GM11168 (cell line): ENCODE data around the gene CRLF3.
"Not testable (repeated sequence)": the region's sequence is repeated elsewhere in the genome, so short reads cannot be mapped to it uniquely, and the experiment has no call there.

Source experiments
- in situ Hi-C: fragments of 300-500 bp; cut with MboI; formaldehyde crosslinking; loops from one replicate; pipeline ENCODE4 v1.12.0; 2022; ENCODE audit warnings: low sequenced_read_pairs; ENCODE audit not compliant: unreplicated experiment

The CRLF3 gene

DNA sequence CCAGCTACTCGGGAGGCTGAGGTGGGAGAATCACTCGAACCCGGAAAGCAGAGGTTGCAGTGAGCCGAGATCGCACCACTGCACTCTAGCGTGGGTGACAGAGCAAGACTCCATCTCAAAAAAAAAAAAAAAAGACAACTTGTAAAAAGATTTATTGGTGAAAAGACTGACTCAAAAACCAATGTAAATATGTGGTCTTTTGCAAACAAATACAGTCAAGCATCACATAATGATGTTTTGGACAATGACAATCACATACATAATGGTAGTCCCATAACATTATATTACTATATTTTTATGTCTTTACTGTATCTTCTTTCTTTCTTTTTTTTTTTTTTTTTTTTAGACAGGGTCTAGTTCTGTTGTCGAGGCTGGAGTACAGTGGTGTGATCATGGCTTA lies 8.3 kb downstream of the CRLF3 start:
- in situ Hi-C loops, result no loop called here

DNA sequence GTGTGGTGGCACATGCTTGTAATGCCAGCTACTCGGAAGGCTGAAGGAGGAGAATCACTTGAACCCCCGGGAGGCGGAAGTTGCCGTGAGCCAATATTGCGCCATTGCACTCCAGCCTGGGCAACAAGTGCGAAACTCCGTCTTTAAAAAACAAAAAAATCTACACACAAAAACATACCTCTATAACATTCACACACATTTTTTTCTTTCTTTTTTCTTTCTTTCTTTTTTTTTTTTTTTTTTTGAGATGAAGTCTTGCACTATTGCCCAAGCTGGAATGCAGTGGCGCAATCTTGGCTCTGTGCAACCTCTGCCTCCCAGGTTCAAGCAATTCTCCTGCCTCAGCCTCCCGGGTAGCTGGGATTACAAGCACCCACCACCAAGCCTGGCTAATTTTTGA lies 9.6 kb downstream of the CRLF3 start:
- in situ Hi-C loops, result not testable (repeated sequence)

DNA sequence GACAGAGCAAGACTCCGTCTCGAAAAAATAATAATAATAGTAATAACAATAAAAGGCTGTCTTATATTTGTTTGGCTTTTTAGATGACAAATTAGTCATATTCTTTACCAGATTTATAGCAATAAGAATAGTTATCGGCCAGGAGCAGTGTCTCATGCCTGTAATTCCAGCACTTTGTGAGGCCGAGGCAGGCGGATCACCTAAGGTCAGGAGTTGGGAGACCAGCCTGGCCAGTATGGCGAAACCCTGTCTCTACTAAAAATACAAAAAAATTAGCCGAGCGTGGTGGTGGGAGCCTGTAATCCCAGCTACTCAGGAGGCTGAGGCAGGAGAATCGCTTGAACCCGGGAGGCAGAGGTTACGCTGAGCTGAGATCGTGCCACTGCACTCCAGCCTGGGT lies 10.3 kb downstream of the CRLF3 start:
- in situ Hi-C loops, result not testable (repeated sequence)

DNA sequence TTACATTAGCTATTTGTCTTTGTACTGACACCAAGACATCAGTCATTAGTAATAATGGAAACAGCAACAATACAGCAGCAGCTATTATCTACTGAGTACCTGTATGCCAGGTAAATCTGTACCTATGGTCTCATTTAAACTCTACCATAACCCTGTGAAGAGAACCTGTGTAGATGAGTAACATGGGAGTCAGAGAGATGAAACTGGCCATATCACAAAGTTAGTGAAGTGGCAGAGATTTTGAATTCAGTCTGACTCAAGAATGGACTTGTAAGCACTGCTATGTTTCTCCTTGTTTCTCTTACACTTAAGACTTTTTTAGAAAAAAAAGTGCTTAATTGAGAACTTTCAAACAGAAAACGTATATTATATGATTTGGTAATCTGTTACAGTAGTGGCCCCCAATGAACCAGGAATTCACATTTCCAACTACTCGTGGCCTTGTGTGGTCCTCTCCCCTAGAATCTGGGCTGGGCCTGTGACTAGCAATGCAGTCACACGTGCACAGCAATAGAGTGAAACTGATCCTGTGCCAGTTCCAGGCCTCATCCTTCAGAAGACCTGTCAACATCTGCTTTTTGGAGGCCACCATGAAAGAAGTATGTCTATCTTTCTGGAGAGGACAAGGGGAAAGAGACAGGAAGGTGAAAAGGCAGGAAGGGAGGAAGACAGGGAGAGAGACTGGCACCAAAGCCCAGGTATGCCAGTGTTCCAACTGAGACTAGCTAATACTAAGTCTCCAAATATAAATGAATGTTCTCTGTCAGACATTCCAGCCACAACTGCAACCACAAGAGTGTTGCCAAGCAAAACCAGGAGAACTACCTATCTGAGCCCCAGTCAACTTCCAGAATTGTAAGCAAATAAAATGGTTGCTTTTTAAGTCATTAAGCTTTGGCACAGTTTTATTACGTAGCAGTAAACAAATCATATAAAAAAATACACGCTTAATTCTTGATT lies 12.0 kb downstream of the CRLF3 start:
- in situ Hi-C loops, result no loop called here

DNA sequence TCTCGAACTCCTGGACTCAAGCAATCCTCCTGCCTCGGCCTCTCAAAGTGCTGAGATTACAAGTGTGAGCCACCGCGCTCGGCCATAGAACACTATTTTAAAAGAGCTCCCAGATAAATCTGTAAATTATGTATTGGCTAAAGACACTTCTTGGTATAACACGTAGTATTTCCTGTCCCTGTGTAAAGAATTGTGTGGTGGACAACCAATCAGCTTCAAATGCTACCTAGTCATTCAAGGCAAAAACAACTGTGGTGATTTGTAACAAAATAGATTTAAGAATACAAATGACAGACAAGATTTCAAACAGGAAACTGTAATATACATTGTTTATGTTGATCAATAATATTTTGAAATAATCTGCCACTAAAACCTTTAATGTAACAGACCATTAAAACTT lies 14.6 kb downstream of the CRLF3 start:
- in situ Hi-C loops, result no loop called here

DNA sequence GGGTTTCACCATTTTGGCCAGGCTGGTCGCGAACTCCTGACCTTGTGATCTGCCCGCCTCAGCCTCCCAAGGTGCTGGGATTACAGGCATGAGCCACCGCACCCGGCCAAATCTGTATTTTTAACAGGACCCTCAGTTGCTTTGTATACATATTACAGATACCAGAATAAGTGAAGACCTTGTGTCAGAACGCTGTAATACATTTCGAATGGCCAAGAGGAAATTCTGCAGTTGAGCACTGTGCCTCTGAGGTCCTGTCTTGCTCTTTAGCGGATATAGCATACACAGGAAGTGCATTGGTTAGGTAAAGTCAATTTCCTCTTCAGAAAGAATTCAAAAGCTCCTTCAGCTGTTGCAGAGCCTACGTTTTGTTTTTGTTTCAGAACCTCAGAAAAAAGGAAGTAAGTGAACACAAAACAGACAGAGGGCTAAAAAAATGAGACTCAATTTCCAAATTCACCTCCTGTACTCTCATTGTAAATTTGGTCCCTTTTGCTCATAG lies 15.7 kb downstream of the CRLF3 start:
- in situ Hi-C loops, result no loop called here

DNA sequence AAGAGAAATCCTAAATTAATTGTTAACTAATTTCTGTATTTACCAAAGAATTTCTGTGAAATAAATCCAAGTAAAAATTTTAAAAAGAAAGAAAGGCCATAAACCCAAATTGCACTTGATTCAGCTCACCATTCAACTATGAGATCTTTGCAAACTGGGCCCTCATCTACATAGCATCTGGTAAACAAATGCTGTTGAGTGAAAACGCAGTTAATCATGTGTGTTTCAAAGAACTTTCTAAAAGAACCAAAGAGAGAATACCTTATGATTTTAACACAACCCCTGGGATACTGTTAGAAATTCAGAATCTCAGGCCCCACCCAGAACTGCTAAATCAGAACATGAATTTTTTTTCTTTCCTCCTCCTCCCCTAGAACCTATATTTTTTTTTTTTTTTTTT lies 16.6 kb downstream of the CRLF3 start:
- in situ Hi-C loops, result no loop called here

DNA sequence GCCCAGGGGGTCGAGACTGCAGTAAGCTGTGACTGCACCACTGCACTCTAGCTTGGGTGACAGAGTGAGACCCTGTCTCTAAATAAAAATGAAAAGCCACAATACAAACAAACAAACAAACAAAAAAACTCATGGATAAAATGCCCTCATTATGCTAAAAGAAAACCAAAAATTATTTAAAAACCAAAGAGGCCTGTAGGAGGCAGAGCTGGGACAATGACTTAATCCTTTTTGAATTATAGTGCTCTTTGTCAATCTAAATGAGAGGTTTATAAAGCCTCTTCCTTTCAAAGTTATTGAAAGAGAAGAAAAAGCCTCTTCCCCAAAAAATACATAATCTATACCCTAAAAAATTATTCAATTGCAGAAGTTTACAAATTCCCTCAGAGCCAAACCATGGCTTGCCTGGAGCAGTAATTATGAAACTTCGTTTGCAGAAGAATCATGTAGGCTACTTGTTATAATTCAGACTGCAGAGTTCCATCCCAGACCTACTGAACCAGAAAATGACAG lies 18.5 kb downstream of the CRLF3 start:
- in situ Hi-C loops, result no loop called here

DNA sequence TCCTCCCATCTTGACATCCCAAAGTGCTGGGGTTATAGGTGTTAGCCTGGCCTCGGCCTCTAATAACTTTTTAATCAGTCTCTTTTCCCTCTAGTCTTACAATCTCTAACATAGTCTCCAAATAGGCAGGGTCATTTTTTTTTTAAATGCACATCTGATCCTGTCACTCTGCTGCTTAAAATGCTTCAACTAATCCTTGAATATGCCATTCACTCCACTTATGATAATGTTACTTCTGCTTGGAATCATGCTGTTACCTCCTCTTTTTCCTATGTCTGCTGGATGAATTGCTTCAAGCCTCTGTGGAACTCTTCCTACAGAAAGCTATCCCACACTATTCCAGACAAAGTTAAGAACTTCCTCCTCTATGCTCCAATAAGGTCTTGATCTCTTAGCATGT lies 22.8 kb downstream of the CRLF3 start:
- in situ Hi-C loops, result no loop called here

DNA sequence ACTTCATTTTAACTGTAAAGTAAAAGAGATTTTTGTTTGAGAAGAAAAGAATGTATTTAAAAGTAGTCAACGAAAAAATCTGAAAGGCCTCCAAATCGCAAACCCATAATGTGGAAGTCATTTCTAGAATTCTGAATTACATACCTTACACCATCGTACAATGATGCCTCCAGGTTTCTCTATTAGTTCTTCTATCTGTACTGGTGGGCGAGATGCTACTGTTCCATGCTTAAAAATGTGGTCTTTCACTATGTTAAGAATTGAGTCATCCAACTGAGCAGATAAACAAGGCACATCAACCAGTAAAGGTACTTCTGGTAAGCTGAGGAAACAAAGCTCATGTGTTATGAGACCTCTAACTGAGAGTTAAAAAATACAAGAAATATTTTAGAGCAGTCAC lies 28.5 kb downstream of the CRLF3 start:
- in situ Hi-C loops, result no loop called here

DNA sequence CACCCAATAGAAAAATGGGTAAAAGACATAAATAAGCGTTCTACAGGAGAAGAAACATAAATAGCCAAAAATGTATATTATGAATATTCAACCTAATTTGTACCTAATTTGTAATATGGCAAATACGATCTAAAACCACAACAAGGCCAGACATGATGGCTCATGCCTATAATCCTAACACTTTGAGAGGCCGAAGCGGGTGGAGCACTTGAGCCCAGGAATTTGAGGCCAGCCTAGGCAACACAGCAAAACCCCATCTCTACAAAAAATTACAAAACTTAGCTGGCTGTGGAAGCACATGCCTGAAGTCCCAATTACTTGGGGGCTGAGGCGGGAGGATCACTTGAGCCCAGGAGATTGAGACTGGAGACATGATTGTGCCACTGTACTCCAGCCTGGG lies 30.1 kb downstream of the CRLF3 start:
- in situ Hi-C loops, result no loop called here

DNA sequence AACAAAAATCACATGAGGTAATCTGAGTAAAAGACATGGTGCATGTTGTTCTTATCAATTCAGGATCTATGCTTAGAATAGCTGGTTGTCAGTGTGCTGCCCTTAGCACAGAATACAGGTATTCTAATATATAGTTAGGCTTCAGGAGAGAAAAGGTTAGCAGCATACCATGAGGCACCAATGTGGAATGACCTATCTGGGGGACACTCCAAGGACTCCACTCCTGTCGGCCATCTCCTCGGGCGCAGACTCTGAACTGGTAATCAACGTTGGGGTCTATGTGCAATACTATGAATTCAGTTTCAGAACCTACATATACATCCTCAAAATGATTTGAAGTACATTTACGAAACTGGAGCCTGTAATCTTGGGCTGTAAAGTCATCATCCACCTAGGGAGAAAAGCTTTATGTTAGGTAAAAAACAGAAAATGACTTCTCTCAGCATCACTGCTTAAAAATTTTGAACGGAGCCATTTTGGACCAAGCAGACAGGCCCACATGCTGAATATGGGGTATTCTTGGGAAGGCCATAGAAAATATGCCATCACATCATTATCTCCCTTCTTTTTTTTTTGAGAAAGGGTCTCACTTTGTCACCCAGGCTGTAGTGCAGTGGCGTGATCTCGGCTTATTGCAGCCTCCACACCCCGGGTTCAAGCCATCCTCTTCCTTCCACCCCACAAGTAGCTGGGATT lies 31.1 kb downstream of the CRLF3 start:
- in situ Hi-C loops, result no loop called here

DNA sequence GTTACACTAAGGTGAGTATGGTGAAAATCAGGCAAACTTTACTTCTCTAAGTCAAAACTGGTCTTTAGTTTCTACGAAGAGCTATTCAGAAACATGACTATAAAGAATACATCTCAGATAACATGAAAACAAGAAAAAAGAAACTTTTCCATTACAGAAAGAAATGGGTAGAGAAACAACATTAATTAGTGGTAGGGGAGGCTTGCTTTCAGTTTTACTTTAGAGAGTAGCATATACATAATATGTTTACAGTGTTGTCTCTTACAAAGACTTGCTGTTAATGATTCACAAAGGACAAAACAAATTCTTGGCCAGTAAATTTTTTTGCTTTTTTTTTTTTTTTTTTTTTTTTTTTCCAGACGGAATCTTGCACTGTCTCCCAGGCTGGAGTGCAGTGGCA lies 34.2 kb downstream of the CRLF3 start:
- in situ Hi-C loops, result no loop called here

DNA sequence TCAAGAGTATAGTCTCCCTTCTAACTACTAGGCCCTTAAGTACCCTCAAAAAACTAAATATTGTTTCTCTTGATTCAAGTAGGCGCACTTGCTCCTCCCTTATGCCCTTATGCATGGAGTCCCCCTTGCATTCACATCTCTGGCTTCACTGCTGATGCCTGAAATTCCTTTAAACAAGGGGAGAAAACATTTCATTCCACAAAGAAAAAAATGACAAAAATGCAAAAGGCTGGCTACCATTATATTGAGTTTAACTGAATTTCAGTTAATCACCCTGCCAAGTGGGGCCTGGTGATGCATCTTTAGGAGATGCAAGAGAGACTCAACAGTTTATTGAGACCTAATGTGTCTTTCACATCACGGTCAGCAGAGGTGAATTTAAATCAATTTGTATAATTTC lies 35.6 kb downstream of the CRLF3 start:
- in situ Hi-C loops, result no loop called here

DNA sequence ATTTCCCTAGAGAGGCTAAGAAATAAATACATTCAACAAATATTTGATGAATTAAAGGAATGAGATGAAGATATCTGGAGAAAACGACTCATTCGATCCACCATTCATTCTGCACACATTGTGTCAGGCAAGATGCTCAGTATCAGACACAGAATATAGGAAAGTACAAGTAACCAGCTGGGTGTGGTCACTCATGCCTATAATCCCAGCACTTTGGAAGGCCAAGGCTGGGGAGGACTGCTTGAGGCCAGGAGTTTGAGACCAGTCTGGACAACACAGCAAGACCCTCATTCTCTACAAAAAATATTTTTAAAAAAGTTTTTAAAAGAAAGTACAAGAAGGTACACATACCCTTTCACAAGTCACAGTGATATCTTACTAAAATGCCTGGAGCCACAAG lies 42.3 kb downstream of the CRLF3 start:
- in situ Hi-C loops, result no loop called here

DNA sequence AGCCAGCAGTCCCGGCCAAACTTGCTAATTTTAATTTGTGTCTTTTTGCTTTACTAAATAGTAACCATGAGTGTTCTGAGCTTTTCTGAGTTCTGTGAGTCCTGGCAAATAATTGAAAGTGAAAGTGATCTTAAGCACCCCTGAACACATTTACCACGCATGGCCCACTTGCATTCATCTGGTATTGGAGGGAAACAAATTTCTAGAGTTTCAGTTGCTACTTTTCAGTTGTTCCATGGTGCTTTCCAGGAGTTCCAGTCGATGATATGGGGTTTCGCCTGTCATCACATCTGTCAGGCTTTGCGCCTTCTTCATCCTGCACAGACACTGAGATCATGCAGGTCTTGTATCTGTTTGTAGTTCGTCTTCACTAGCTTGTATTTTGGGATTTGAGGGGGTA lies 44.1 kb downstream of the CRLF3 start:
- in situ Hi-C loops, result no loop called here

DNA sequence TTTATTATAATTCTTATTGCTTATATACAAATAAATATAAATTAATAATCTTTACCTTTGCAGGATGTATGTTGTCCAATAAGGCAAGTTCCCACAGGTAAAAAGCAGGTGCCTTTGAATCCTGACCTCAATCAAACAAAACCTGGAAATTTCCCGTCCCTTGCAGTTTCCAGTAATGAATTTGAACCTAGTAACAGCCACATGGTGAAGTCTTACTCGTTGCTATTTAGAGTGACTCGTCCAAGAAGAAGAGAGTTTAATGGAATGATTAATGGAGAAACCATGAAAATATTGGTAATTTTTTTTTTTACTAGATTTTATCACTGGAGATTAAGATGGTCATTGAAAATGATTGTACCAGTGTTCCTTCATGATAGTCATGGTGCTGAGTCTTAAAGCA lies 55.7 kb downstream of the CRLF3 start:
- in situ Hi-C loops, result not testable (repeated sequence)

DNA sequence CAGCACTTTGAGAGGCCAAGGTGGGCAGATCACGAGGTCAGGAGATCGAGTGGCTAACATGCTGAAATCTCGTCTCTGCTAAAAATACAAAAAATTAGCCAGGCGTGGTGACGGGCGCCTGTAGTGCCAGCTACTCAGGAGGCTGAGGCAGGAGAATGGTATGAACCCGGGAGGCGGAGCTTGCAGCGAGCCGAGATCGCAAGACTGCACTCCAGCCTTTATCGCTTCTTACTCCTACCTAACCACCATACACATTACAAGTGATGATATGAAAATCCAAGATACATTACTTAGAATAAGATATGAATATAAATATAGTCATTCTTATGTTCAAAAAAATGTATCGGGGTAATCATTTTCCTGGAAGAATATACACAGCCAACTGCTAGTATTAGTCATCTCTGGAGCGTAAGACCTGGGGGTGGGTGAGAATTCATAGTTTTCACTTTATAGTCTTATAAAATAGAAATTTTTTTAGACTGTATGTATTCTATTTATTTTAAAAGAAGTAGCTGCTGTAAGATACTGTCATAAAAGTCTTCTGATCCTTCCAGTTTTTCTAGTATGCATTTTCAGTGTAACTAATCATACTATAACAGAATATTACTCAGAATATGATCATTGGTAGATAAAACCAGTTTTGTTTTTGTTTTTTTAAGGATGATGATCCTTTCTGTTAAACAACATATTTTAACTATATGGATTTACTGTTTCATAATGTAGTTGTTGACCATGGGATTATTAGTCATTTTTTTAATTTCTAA lies 56.7 kb downstream of the CRLF3 start:
- in situ Hi-C loops, result not testable (repeated sequence)

DNA sequence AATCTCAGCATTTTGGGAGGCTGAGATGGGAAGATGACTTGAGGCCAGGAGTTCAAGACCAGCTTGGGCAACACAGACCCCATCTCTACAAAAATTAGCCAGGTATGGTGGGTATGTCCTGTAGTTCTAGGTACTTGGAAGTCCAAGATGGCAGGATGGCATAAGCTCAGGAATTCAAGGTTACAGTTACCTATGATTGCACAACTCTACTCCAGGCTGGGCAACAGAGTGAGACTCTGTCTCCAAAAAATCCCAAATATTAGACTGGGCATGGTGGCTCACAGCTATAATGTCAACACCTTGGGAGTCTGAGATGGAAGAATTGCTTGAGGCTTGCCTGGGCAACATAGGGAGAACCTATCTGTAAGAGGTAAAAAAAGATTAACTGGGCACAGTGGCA lies 63.4 kb downstream of the CRLF3 start:
- in situ Hi-C loops, result no loop called here

DNA sequence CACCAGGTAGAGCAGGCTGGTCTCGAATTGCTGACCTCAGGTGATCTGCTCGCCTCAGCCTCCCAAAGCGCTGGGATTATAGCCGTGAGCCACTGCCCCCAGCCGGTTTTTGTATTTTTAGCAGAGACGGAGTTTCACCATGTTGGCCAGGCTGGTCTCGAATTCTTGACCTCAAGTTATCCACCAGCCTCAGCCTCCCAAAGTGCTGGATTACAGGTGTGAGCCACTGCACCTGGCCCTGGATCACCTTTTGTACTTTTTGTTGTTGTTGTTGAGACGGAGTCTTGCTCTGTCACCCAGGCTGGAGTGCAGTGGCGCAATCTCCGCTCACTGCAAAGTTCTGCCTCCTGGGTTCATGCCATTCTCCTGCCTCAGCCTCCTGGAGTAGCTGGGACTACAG lies 71.2 kb downstream of the CRLF3 start:
- in situ Hi-C loops, result not testable (repeated sequence)

DNA sequence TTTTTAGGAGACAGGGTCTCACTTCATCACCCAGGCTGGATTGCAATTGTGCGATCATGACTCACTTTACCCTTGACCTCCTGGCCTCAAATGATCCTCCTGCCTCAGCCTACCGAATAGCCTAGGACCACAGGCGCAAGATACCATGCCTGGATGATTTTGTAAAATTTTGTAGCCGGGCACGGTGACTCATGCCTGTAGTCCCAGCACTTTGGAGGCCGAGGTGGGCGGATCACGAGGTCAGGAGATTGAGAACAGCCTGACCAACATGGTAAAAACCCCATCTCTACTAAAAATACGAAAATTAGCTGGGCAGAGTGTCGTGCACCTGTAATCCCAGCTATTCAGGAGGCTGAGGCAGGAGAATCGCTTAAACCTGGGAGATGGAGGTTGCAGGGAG lies 73.5 kb downstream of the CRLF3 start:
- in situ Hi-C loops, result not testable (repeated sequence)
